ENCODE data around the gene MRGPRF.

MRGPRF gene

GRCh38 chr11:68992743-68993255, 20.2 kb downstream of the MRGPRF start:
- Histone ChIP-seq H3K4me3 (no peak overlapping the region), H3K9me3 (replicated peaks in 1 of 11) (no peaks in the 10 kb centered on the region), H4K20me1 (0 out of 22 replicates have a peak, but pooled peaks cover 0 to 3% (median 0%) of the 10 kb centered on the region in 11 experiments), H3K4me2 (no peak overlapping the region), H3K36me3 (no peaks in the 10 kb centered on the region), H3K4me1 (0 out of 20 replicates have a peak, but pooled peaks cover 0 to 1% (median 0%) of the 10 kb centered on the region in 10 experiments), H3K9ac (no peak overlapping the region), H3K27me3 (no peaks in the 10 kb centered on the region), H3K27ac (no peak overlapping the region)
- TF ChIP-seq Cebpa-rat (IDR thresholded peaks at IDR 0.05), result no peak

GRCh38 chr11:68990995-68991780, 21.9 kb downstream of the MRGPRF start:
- no peak overlapping the region for H3K4me3 ChIP-seq
- 0 out of 22 replicates have a peak, but pooled peaks cover 0 to 3% (median 0%) of the 10 kb centered on the region in 11 experiments for H4K20me1 ChIP-seq
- no peak overlapping the region for H3K27ac ChIP-seq
- no peaks in the 10 kb centered on the region for H3K4me1 ChIP-seq
- peaks cover 0 to 11% (median 8%) of the 10 kb centered on the region in 11 experiments; a peak in 10 of 22 replicates for H3K9me3 ChIP-seq (replicated peaks in 1 of 11)
- H3K9ac ChIP-seq, result no peak overlapping the region
- no peaks in the 10 kb centered on the region for H3K27me3 ChIP-seq
- no peak overlapping the region for H3K4me2 ChIP-seq
- H3K36me3 ChIP-seq, result no peaks in the 10 kb centered on the region
- no peak for TF ChIP-seq Cebpa-rat (IDR thresholded peaks at IDR 0.05)

- H4K20me1 ChIP-seq, result 0 out of 22 replicates have a peak, but pooled peaks cover 0 to 3% (median 0%) of the 10 kb centered on the region in 11 experiments
Observed at GRCh38 chr11:68989936-68990606, 23.0 kb downstream of the MRGPRF start.

GRCh38 chr11:68988491-68988890, 24.6 kb downstream of the MRGPRF start:
- H4K20me1 ChIP-seq, result no peaks in the 10 kb centered on the region
- H3K9ac ChIP-seq, result no peak overlapping the region
- H3K36me3 ChIP-seq, result no peaks in the 10 kb centered on the region
- TF ChIP-seq Cebpa-rat (IDR thresholded peaks at IDR 0.05), result no peak
- no peaks in the 10 kb centered on the region for H3K4me1 ChIP-seq
- no peak overlapping the region for H3K4me3 ChIP-seq
- no peak overlapping the region for H3K4me2 ChIP-seq
- no peak overlapping the region for H3K27ac ChIP-seq
- H3K9me3 ChIP-seq (replicated peaks in 1 of 11), result peaks cover 0 to 12% (median 8%) of the 10 kb centered on the region in 11 experiments; a peak in 10 of 22 replicates
- no peaks in the 10 kb centered on the region for H3K27me3 ChIP-seq

More at GRCh38 chr11:68989936-68990606, 23.0 kb downstream of the MRGPRF start:
- H3K4me3 ChIP-seq, result no peak overlapping the region
- no peaks in the 10 kb centered on the region for H3K4me1 ChIP-seq
- no peak overlapping the region for H3K9ac ChIP-seq
- no peaks in the 10 kb centered on the region for H3K36me3 ChIP-seq
- TF ChIP-seq Cebpa-rat (IDR thresholded peaks at IDR 0.05), result no peak
- no peak overlapping the region for H3K27ac ChIP-seq
- H3K27me3 ChIP-seq, result no peaks in the 10 kb centered on the region
- H3K9me3 ChIP-seq (replicated peaks in 1 of 11), result peaks cover 0 to 12% (median 8%) of the 10 kb centered on the region in 11 experiments; a peak in 10 of 22 replicates
- no peak overlapping the region for H3K4me2 ChIP-seq

GRCh38 chr11:68987211-68987610, 25.8 kb downstream of the MRGPRF start:
- TF ChIP-seq Cebpa-rat (IDR thresholded peaks at IDR 0.05), result no peak
- Histone ChIP-seq H4K20me1 (no peaks in the 10 kb centered on the region), H3K9ac (no peak overlapping the region), H3K27ac (no peak overlapping the region), H3K4me1 (no peaks in the 10 kb centered on the region), H3K4me2 (no peak overlapping the region), H3K27me3 (no peaks in the 10 kb centered on the region), H3K4me3 (no peak overlapping the region), H3K9me3 (replicated peaks in 1 of 11) (peaks cover 2 to 17% (median 12%) of the 10 kb centered on the region in 11 experiments), H3K36me3 (no peaks in the 10 kb centered on the region)

GRCh38 chr11:68983801-68984200, 29.2 kb downstream of the MRGPRF start:
- H3K27ac ChIP-seq, result no peak overlapping the region
- H3K4me3 ChIP-seq, result no peak overlapping the region
- peaks cover 0 to 22% (median 6%) of the 10 kb centered on the region in 11 experiments; a peak in 9 of 22 replicates for H4K20me1 ChIP-seq
- no peak overlapping the region for H3K9ac ChIP-seq
- H3K9me3 ChIP-seq (replicated peaks in 1 of 11), result peaks cover 7 to 25% (median 17%) of the 10 kb centered on the region in 11 experiments
- peaks cover 0 to 17% (median 5%) of the 10 kb centered on the region in 11 experiments; a peak in 9 of 22 replicates for H3K27me3 ChIP-seq
- no peak overlapping the region for H3K4me2 ChIP-seq
- H3K4me1 ChIP-seq, result peaks cover 18 to 22% (median 21%) of the 10 kb centered on the region in 10 experiments
- TF ChIP-seq Cebpa-rat (IDR thresholded peaks at IDR 0.05), result no peak
- H3K36me3 ChIP-seq, result no peaks in the 10 kb centered on the region

GRCh38 chr11:68982134-68982533, 30.9 kb downstream of the MRGPRF start:
- Histone ChIP-seq H3K9ac (no peak overlapping the region), H4K20me1 (peaks cover 0 to 37% (median 8%) of the 10 kb centered on the region in 11 experiments; a peak in 9 of 22 replicates), H3K36me3 (no peaks in the 10 kb centered on the region), H3K27ac (no peak overlapping the region), H3K4me1 (peaks cover 21 to 36% (median 33%) of the 10 kb centered on the region in 10 experiments), H3K27me3 (peaks cover 0 to 24% (median 18%) of the 10 kb centered on the region in 11 experiments; a peak in 14 of 22 replicates), H3K4me3 (no peak overlapping the region), H3K4me2 (no peak overlapping the region), H3K9me3 (replicated peaks in 1 of 11) (peaks cover 7 to 23% (median 14%) of the 10 kb centered on the region in 11 experiments)
- no peak for TF ChIP-seq Cebpa-rat (IDR thresholded peaks at IDR 0.05)

GRCh38 chr11:68980776-68981065, 32.3 kb downstream of the MRGPRF start, which contains the start of gene MRGPRD:
TSS of gene MRGPRD (minus strand) at chr11:68980986. CDS start at chr11:68980986, 0 bp downstream.
- Histone ChIP-seq H3K9ac (peak within 1 kb of the TSS in 1 of 11 experiments; percentile 22; a peak in 2 of 22 replicates), H3K36me3 (no peaks in the 10 kb centered on the region), H3K4me2 (peak within 1 kb of the TSS; percentile 58 to 97 (median 93)), H4K20me1 (peaks cover 0 to 37% (median 8%) of the 10 kb centered on the region in 11 experiments; a peak in 9 of 22 replicates), H3K27me3 (peaks cover 0 to 25% (median 18%) of the 10 kb centered on the region in 11 experiments; a peak in 15 of 22 replicates), H3K4me1 (peaks cover 21 to 36% (median 33%) of the 10 kb centered on the region in 10 experiments), H3K9me3 (replicated peaks in 1 of 11) (peaks cover 7 to 12% (median 9%) of the 10 kb centered on the region in 11 experiments; a peak in 21 of 22 replicates), H3K4me3 (peak within 1 kb of the TSS in 8 of 10 experiments; percentile 9 to 55 (median 42); a peak in 10 of 20 replicates), H3K27ac (0 out of 22 replicates have a peak within 1 kb of the TSS, but pooled peaks of 1 of the 11 experiments have one; percentile 24)
- no peak for TF ChIP-seq Cebpa-rat (IDR thresholded peaks at IDR 0.05)

Measured in BLaER1 treated with 17β-estradiol and CSF1 and Interleukin-3, amounts not matched to agents 10 nM and 100 nM (cell line).